ENCODE data around the gene SRC.

SRC gene

GRCh38 chr20:37345339-37346235, at the start of gene SRC:
Gene SRC (plus strand): TSS chr20:37346140. CDS start chr20:37384154, 38,014 bp downstream.
- DNase-seq, result peak in 1 of 4 experiments; percentile 12

- no peak for DNase-seq
These were observed 49.6 kb upstream of the SRC start for GRCh38 chr20:37296371-37296770.

GRCh38 chr20:37297066-37297736, 48.7 kb upstream of the SRC start:
- DNase-seq, result no peak

GRCh38 chr20:37298190-37298939, 47.6 kb upstream of the SRC start:
- DNase-seq, result no peak

GRCh38 chr20:37299718-37300528, 46.0 kb upstream of the SRC start:
- no peak for DNase-seq

GRCh38 chr20:37301120-37301519, 44.8 kb upstream of the SRC start:
- no peak for DNase-seq

GRCh38 chr20:37301558-37301957, 44.4 kb upstream of the SRC start:
- DNase-seq, result no peak

GRCh38 chr20:37302981-37303380, 43.0 kb upstream of the SRC start:
- DNase-seq, result no peak

GRCh38 chr20:37303637-37304036, 42.3 kb upstream of the SRC start:
- no peak for DNase-seq

GRCh38 chr20:37305079-37305478, 40.9 kb upstream of the SRC start:
- DNase-seq, result no peak

GRCh38 chr20:37305839-37306238, 40.1 kb upstream of the SRC start:
- DNase-seq, result no peak

- DNase-seq, result no peak
These were observed 37.6 kb upstream of the SRC start for GRCh38 chr20:37308086-37309050.

- no peak for DNase-seq
These were observed 36.6 kb upstream of the SRC start for GRCh38 chr20:37309290-37309689.

- DNase-seq, result no peak
These were observed 35.9 kb upstream of the SRC start for GRCh38 chr20:37309936-37310590.

GRCh38 chr20:37310951-37311350, 35.0 kb upstream of the SRC start:
- no peak for DNase-seq

GRCh38 chr20:37311710-37312355, 34.1 kb upstream of the SRC start:
- no peak for DNase-seq

GRCh38 chr20:37313546-37314091, 32.3 kb upstream of the SRC start:
- DNase-seq, result no peak

GRCh38 chr20:37314099-37314498, 31.8 kb upstream of the SRC start:
- DNase-seq, result no peak

- DNase-seq, result no peak
These were observed 31.3 kb upstream of the SRC start for GRCh38 chr20:37314617-37315016.

GRCh38 chr20:37315021-37315451, 30.9 kb upstream of the SRC start:
- no peak for DNase-seq

Measured in activated CD4-positive, CD25-positive, alpha-beta regulatory T cell (primary cell).